H1 (cell line): Measurements from ENCODE around the gene MVK. TPM values are rescaled to one million over a fixed set of nuclear protein-coding genes. Genes with fewer than 3 reads are reported as not detected.

Experiments used
- ATF2 ChIP-seq: IDR thresholded peaks from 2 replicates; pipeline ENCODE4 v1.6.1; 2012; ENCODE audit warnings: low read length, inconsistent platforms
- BCL11A ChIP-seq, 2 experiments: IDR thresholded peaks; one replicate each; pipeline ENCODE4 v1.6.1; 2011; ENCODE audit warnings: low read depth in 2 of 2, low read length in 2 of 2, mild to moderate bottlenecking in 2 of 2
- CHD7 ChIP-seq: fragments of 300-600 bp; sonication (generic); IDR thresholded peaks from 2 replicates; pipeline ENCODE4 v1.7.1; 2012; ENCODE audit warnings: low read length, moderate library complexity, mild to moderate bottlenecking, inconsistent platforms; ENCODE audit not compliant: insufficient replicate concordance
- GABPA ChIP-seq: IDR thresholded peaks from 2 replicates; pipeline ENCODE4 v1.6.1; 2011; ENCODE audit warnings: mild to moderate bottlenecking, low read length, moderate library complexity, borderline replicate concordance; ENCODE audit not compliant: insufficient read depth
- RFX5 ChIP-seq: IDR thresholded peaks from 2 replicates; pipeline ENCODE4 v1.6.1; 2011; ENCODE audit warnings: low read depth, low read length, improper control_type of control experiment, borderline replicate concordance
- SP4 ChIP-seq: IDR thresholded peaks from 2 replicates; pipeline ENCODE4 v1.6.1; 2012; ENCODE audit warnings: low read length, inconsistent platforms
- TAF1 ChIP-seq: IDR thresholded peaks from 2 replicates; pipeline ENCODE4 v1.6.1; 2011; ENCODE audit warnings: mild to moderate bottlenecking, low read depth, low read length
- TEAD4 ChIP-seq: IDR thresholded peaks from 2 replicates; pipeline ENCODE4 v1.6.1; 2012; ENCODE audit warnings: low read depth, low read length, inconsistent platforms, mixed read lengths
- YY1 ChIP-seq: IDR thresholded peaks from 2 replicates; pipeline ENCODE4 v1.6.1; 2011; ENCODE audit warnings: low read depth, mild to moderate bottlenecking, low read length
- polyA plus RNA-seq, 7 experiments: library from polyadenylated mRNA; depleted of rRNA in 3 of 7; stranded (reverse) in 5 of 7; unstranded in 2 of 7; fragments of >200 nt in 5 of 7; fragments of 200-250 nt in 2 of 7; gene quantifications; 1 replicate in 5 of 7; 2 replicates in 1 of 7; 4 replicates in 1 of 7; pipeline versions ENCODE4 v1.2.1 to v1.2.3, GENCODE V29; 2011 to 2013; ENCODE audit warnings: missing spikeins in 2 of 7, mixed read lengths in 2 of 7
- total RNA-seq: library from RNA; stranded (reverse); fragmentation: NEBNext Ultra II Directional; extraction: Animal tissue kit (Norgen Biotek cat#: 25700); gene quantifications from 2 replicates; pipeline ENCODE4 v1.2.1, GENCODE V29; 2021

The MVK gene
- total and polyA plus RNA-seq, 2 of the 8 experiments (the other 6 are each of a cell fraction or from before 2014, with no cell fraction given) = 15.7 to 20.9 TPM

GRCh38 chr12:109641422-109641821 is 67.8 kb downstream of the MVK start (continued):
- TF ChIP-seq CHD7 (no peak), RFX5 (no peak), GABPA (no peak), BCL11A (IDR thresholded peaks at IDR 0.05; ENCODE audit: low read depth in 2 of 2, low read length in 2 of 2) (no peak), YY1 (no peak), ATF2 (no peak), TAF1 (no peak), SP4 (no peak), TEAD4 (no peak)
